Measurements from ENCODE around the gene SUCLG1.

Gene SUCLG1

GRCh38 chr2:84388133-84388532 is 70.9 kb downstream of the SUCLG1 start:
- peaks cover 10% of the 10 kb centered on the region for H3K27me3 ChIP-seq (ENCODE audit: insufficient read depth, poor library complexity, severe bottlenecking)
- no peak overlapping the region for H3K27ac ChIP-seq (ENCODE audit: poor library complexity, severe bottlenecking)
- no peaks in the 10 kb centered on the region for H3K36me3 ChIP-seq (ENCODE audit: low read depth)
- no peaks in the 10 kb centered on the region for H3K4me1 ChIP-seq (ENCODE audit: insufficient read depth, poor library complexity, severe bottlenecking)
- DNase-seq (ENCODE audit: low spot score) = no peak
- H3K9me3 ChIP-seq (ENCODE audit: severe bottlenecking) = no peaks in the 10 kb centered on the region
- H3K4me3 ChIP-seq (ENCODE audit: severe bottlenecking) = no peak overlapping the region
- no peak for TF ChIP-seq CTCF (IDR thresholded peaks at IDR 0.05; ENCODE audit: poor library complexity, severe bottlenecking)
- no peak for ATAC-seq (ENCODE audit: low read depth)

GRCh38 chr2:84386336-84387040 is 72.6 kb downstream of the SUCLG1 start:
- no peak for DNase-seq (ENCODE audit: low spot score)
- no peaks in the 10 kb centered on the region for H3K9me3 ChIP-seq (ENCODE audit: severe bottlenecking)
- no peak overlapping the region for H3K4me3 ChIP-seq (ENCODE audit: severe bottlenecking)
- no peak for ATAC-seq (ENCODE audit: low read depth)
- H3K36me3 ChIP-seq (ENCODE audit: low read depth) = no peaks in the 10 kb centered on the region
- TF ChIP-seq CTCF (IDR thresholded peaks at IDR 0.05; ENCODE audit: poor library complexity, severe bottlenecking) = no peak
- H3K27ac ChIP-seq (ENCODE audit: poor library complexity, severe bottlenecking) = no peak overlapping the region
- no peaks in the 10 kb centered on the region for H3K4me1 ChIP-seq (ENCODE audit: insufficient read depth, poor library complexity, severe bottlenecking)
- H3K27me3 ChIP-seq (ENCODE audit: insufficient read depth, poor library complexity, severe bottlenecking) = peaks cover 10% of the 10 kb centered on the region

- DNase-seq (ENCODE audit: low spot score) (no peak), ATAC-seq (ENCODE audit: low read depth) (no peak)
- TF ChIP-seq CTCF (IDR thresholded peaks at IDR 0.05; ENCODE audit: poor library complexity, severe bottlenecking) = no peak
- peaks cover 10% of the 10 kb centered on the region for H3K27me3 ChIP-seq (ENCODE audit: insufficient read depth, poor library complexity, severe bottlenecking)
- no peak overlapping the region for H3K4me3 ChIP-seq (ENCODE audit: severe bottlenecking)
- H3K9me3 ChIP-seq (ENCODE audit: severe bottlenecking) = no peaks in the 10 kb centered on the region
- H3K36me3 ChIP-seq (ENCODE audit: low read depth) = no peaks in the 10 kb centered on the region
- H3K27ac ChIP-seq (ENCODE audit: poor library complexity, severe bottlenecking) = no peak overlapping the region
- H3K4me1 ChIP-seq (ENCODE audit: insufficient read depth, poor library complexity, severe bottlenecking) = no peaks in the 10 kb centered on the region
Observed at GRCh38 chr2:84383271-84383670, 75.8 kb downstream of the SUCLG1 start.

GRCh38 chr2:84380875-84381274 is 78.2 kb downstream of the SUCLG1 start:
- Histone ChIP-seq H3K4me1 (ENCODE audit: insufficient read depth, poor library complexity, severe bottlenecking) (no peaks in the 10 kb centered on the region), H3K4me3 (ENCODE audit: severe bottlenecking) (no peak overlapping the region), H3K9me3 (ENCODE audit: severe bottlenecking) (no peaks in the 10 kb centered on the region), H3K36me3 (ENCODE audit: low read depth) (no peaks in the 10 kb centered on the region), H3K27me3 (ENCODE audit: insufficient read depth, poor library complexity, severe bottlenecking) (peaks cover 3% of the 10 kb centered on the region), H3K27ac (ENCODE audit: poor library complexity, severe bottlenecking) (no peak overlapping the region)
- DNase-seq (ENCODE audit: low spot score) = no peak
- no peak for TF ChIP-seq CTCF (IDR thresholded peaks at IDR 0.05; ENCODE audit: poor library complexity, severe bottlenecking)
- no peak for ATAC-seq (ENCODE audit: low read depth)

- H3K4me3 ChIP-seq (ENCODE audit: severe bottlenecking) = no peak overlapping the region
- H3K4me1 ChIP-seq (ENCODE audit: insufficient read depth, poor library complexity, severe bottlenecking) = no peaks in the 10 kb centered on the region
- H3K27me3 ChIP-seq (ENCODE audit: insufficient read depth, poor library complexity, severe bottlenecking) = no peaks in the 10 kb centered on the region
- no peak for ATAC-seq (ENCODE audit: low read depth)
- no peak for DNase-seq (ENCODE audit: low spot score)
- no peak for TF ChIP-seq CTCF (IDR thresholded peaks at IDR 0.05; ENCODE audit: poor library complexity, severe bottlenecking)
- H3K9me3 ChIP-seq (ENCODE audit: severe bottlenecking) = no peaks in the 10 kb centered on the region
- H3K36me3 ChIP-seq (ENCODE audit: low read depth) = no peaks in the 10 kb centered on the region
- no peak overlapping the region for H3K27ac ChIP-seq (ENCODE audit: poor library complexity, severe bottlenecking)
Observed at GRCh38 chr2:84378960-84379359, 80.1 kb downstream of the SUCLG1 start.

Measured in RWPE2 (cell line).